NOMO-1 treated with dmso at 0.1 percent for 144 hours (cell line): Measurements from ENCODE around the gene NPTX2.

ENCODE experiments used
- DNase-seq: peaks from one replicate; lab custom pipeline; 2025; ENCODE audit not compliant: unreplicated experiment; lab: John Stamatoyannopoulos, UW

Gene NPTX2

GRCh38 chr7:98617960-98618418 is 904 bp downstream of the NPTX2 start:
- no peak for DNase-seq

DNA sequence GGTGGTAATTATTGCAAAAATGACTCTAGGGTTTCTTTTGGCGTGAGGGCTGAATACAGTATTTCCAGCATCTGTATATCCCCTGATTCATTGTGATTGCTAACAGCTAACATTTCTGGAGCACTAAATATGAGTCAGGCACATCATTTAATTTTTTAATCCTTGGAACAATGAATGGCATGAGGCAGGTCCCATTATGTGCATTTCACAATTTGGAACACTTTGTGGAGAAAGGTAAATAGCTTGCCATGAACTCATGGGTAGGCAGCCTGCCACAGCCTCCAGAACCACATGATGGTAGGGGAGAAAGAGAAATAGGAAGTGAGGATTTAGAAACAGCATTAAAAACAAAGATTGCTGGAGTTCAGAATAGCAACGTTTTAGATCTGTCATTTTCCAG is 1.7 kb downstream of the NPTX2 start:
- DNase-seq: peak; percentile 13

DNA sequence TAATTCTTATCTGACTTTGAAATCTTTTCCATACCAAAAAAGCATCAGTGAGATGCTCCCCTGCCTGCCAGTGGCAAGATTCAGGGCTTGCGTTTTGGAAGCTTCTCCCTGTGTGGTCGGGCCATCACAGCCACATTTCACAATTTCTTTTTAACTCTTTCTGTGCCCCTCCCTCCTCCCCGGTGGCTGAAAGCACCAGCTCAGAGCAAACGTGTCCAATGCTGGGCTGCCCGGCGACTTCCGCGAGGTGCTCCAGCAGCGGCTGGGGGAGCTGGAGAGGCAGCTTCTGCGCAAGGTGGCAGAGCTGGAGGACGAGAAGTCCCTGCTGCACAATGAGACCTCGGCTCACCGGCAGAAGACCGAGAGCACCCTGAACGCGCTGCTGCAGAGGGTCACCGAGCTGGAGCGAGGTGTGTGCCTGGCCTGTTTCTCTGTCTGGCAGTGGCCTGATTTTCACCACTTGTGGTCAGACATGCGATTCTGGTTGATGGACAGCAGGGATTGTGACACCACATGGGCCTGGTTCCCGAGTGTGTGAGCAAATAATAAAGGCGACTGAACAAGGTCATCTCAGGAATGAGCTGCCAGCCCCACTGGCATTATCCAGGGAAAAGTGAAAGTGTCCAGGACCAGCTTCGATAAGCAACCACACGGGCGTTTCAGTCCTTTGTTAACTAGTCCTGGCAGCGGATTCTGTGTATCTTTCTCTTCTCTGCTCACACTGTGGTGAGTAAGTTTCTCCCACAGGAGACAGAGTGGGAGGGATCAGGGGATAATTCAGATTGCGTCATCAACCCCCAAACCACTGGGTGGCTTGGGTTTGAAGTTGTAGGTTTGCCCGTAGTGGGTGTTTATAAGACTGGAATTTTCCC is 2.6 kb downstream of the NPTX2 start:
- DNase-seq: peak; percentile 66

GRCh38 chr7:98621573-98622482 is 4.7 kb downstream of the NPTX2 start:
- no peak for DNase-seq

DNA sequence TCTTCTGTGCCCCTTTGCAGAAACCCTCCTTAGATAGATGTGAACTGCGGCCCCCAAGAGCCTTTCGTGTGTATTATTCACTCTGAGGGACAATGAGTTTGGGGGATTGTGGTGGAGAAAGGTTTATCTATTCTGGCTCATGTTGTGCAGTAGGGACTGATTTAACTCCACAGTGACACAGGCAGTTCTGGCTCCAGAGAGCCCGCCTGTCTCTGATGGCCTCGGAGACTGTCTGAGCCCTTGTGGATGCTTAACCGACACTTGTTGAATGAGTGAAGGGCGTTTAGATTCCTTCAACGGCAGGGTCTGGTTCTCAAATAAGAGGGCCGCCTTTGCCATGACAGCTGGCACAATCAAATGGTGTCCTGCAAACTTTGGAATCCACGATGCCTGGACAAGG is 5.8 kb downstream of the NPTX2 start:
- no peak for DNase-seq

- DNase-seq: no peak
Observed at GRCh38 chr7:98624846-98625420, 7.8 kb downstream of the NPTX2 start.

- no peak for DNase-seq
Observed at GRCh38 chr7:98626460-98627412, 9.7 kb downstream of the NPTX2 start.

DNA sequence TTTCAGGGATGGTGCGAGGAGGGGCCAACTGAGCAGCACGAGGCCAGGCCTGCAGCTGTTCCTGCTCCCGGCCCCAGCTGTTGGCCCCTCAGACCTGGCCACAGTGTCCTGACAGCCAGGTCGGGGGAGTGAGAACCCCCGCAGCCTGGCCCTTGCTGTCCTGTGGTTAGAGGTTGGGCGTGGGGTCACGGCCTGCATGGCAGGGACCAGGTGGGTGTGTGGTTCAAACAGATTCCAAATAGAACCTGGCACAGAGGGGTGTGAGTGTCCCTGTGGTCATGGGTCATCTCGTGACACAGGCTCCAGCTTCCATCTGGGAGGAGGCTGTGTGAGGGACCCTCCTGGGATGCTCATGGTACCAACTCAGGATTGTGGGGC is 10.3 kb downstream of the NPTX2 start:
- no peak for DNase-seq

- DNase-seq: no peak
Observed at GRCh38 chr7:98628418-98628817, 11.3 kb downstream of the NPTX2 start.

DNA sequence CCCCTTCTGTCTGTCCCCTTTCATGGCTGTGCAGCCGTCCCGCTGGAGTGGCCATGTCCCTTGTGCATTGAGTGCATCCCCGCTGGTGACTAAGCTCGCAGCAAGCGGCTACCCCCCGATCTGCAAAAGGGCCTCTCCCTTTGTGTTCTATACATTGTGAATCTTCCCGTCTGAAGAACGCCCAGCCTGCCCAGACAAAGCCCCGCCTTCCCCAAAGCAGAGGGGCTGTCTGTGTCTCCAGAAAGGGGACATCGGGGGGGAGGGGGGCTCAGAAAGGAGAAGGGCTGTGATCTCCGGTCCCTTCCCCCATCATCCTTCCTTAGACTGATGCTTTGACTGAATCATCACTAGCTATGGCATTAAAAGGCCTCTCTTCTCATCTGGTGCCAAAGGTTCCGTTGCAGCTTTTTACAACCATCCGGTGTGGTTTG is 11.9 kb downstream of the NPTX2 start:
- peak; percentile 81 for DNase-seq

DNA sequence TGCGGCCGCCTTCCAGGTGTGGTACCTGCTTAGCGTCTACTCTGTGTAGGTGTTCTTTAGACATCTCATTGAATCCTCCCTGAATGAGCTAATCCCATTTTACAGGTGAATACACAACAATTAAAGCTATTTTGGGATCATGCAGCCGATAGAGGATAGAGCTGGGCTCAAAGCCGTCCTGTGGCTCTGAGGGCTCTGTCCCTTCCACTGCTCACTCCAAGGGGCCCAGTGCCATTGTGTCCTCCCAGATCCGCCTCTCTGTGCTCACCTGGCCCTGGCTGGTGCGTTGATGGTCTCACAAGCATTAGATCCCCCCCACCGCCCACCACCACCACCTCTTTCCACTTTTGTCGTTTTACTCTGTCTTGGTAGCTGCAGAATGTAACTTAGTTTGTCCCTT is 13.1 kb downstream of the NPTX2 start:
- no peak for DNase-seq

DNA sequence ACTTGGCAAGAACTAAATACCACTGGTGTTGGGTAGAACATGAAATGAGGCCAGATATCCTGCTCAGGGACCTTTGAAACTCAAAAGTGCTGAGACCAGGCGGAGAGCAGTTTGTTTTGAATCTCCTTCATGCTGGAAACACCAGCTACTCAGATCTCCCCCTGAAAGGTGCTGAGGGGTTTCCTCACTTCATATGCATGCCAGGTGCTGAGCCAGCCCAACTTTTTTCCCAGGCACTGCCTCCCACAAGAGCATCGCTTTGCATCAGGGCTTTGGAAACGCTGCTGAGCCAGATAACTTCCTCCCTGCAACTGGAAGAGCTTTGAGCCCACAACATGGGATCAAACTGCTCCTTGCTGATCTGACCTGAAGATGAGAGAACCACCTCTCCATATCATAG is 13.7 kb downstream of the NPTX2 start:
- no peak for DNase-seq

DNA sequence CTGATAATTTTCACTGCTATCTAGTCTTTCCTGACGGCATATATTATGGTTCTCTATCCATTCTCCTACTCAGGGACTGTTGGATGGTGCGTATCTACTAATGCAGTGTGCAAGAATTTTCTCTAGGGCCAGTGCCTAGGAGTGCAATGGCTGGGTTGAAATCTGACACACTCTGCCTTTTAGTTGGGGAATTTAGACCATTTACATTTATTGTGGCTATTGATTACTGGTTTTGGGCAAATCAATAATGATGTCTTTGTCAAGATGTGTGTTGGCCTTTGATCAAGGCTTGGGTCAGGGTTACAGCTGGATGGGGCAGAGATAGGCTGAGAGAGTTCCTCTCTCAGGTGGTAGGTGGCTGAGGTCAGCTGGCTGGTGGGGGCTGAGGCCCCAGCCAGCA is 21.8 kb downstream of the NPTX2 start:
- no peak for DNase-seq

GRCh38 chr7:98640375-98640774 is 23.3 kb downstream of the NPTX2 start:
- DNase-seq: no peak

GRCh38 chr7:98641646-98642500 is 24.8 kb downstream of the NPTX2 start:
- DNase-seq: peak; percentile 71

DNA sequence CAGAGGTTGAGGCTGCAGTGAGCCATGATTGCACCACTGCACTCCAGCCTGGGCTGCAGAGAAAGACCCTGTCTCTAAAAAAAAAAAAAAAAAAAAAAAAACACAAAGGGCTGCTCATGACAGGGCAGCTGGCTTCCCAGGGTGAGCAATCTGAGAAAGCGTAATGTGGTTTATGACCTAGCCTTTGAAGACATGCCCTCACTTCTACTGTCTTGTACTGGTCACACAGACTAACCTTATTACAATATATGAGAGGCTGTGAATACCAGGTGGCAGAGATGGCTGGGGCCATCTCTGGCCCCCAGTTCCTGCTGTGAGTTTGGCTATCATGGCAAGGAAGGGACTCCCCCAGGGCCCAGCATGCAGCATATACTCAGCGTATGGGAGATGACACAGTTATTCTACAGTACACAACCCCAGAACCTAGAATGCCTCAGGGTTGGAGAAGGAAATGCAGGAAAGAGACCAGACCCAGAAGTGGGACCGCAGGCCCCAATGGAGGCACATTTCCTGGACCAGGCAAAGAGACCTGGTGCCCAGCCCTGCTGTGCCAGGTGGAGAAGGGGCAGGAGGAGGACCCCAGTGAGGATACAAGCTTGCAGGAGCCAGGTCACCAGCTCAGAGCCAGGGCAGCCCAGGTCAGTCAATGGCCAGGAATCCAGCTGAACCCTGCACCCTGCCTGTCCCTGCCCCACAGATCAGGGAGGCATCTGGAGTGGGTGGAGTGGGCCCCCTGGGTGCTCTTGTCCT is 26.3 kb downstream of the NPTX2 start:
- no peak for DNase-seq

DNA sequence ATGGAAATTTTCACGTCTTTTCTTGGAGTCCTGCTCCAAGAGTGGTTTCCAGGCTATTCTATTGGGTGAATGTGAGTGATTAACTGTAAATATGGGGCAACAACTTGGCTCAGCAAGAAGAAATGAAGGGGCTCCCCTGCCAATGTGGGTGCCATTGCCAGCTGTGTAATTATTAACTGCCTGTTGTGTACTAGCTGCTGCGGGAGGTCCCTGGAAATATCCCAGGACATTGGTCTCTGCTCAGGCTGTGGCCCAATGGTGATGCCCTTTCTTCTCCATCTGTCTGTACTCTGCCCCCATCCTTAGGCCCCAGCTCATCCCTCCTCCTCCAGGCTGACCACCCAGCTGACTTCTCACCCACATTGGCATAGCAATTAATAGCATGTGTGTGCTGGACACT is 29.4 kb downstream of the NPTX2 start:
- DNase-seq: no peak

- DNase-seq: no peak
Observed at GRCh38 chr7:98647326-98647725, 30.2 kb downstream of the NPTX2 start.

DNA sequence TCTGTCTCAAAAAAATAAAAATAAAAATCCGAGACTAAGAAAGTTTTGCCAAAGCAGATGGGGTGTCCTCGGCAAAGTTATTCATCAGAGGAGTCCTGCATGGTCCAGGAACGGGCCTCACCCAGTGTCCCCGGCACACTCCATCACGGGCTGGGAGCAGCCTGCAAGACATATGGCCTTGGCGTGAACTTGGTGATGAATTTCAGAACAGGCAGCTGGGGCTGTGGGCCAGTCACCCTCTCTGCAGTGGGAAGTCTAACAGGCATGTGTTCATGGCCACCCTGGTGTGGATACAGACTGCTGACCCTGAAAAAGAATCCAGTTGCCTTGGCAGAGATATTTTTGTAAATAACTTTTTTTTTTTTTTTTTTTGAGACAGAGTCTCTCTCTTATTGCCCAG is 34.7 kb downstream of the NPTX2 start:
- DNase-seq: no peak
